ENCODE data around the gene TNS3.
"Not testable (repeated sequence)": the region's sequence is repeated elsewhere in the genome, so short reads cannot be mapped to it uniquely, and the experiment has no call there.

The TNS3 gene

GRCh38 chr7:47482013-47482875 is 99.7 kb downstream of the TNS3 start:
- no peak for DNase-seq

- no peak for DNase-seq
Observed at GRCh38 chr7:47481541-47482012, 100.3 kb downstream of the TNS3 start.

GRCh38 chr7:47480576-47481538 is 101.1 kb downstream of the TNS3 start:
- DNase-seq = no peak

GRCh38 chr7:47479821-47480575 is 101.9 kb downstream of the TNS3 start:
- no peak for DNase-seq

GRCh38 chr7:47478926-47479711 is 102.8 kb downstream of the TNS3 start:
- DNase-seq = no peak

GRCh38 chr7:47478017-47478344 is 103.9 kb downstream of the TNS3 start:
- DNase-seq = no peak

- no peak for DNase-seq
Observed at GRCh38 chr7:47477191-47478016, 104.5 kb downstream of the TNS3 start.

- no peak for DNase-seq
Observed at GRCh38 chr7:47475880-47476227, 106.1 kb downstream of the TNS3 start.

GRCh38 chr7:47474937-47475879 is 106.7 kb downstream of the TNS3 start:
- DNase-seq = no peak

- no peak for DNase-seq
Observed at GRCh38 chr7:47474211-47474936, 107.5 kb downstream of the TNS3 start.

- no peak for DNase-seq
Observed at GRCh38 chr7:47473499-47474210, 108.3 kb downstream of the TNS3 start.

GRCh38 chr7:47472444-47473157 is 109.3 kb downstream of the TNS3 start:
- no peak for DNase-seq

- no peak for DNase-seq
Observed at GRCh38 chr7:47471831-47472230, 110.1 kb downstream of the TNS3 start.

- no peak for DNase-seq
Observed at GRCh38 chr7:47471358-47471703, 110.6 kb downstream of the TNS3 start.

GRCh38 chr7:47470567-47471357 is 111.1 kb downstream of the TNS3 start:
- DNase-seq = no peak

GRCh38 chr7:47469846-47470245 is 112.1 kb downstream of the TNS3 start:
- DNase-seq = not testable (repeated sequence)

- no peak for DNase-seq
Observed at GRCh38 chr7:47466832-47467231, 115.1 kb downstream of the TNS3 start.

All from activated CD4-positive, CD25-positive, alpha-beta regulatory T cell treated with anti-CD3 and anti-CD28 coated beads, Interleukin-2, amount 50 U/mL, for 72 hours (primary cell).